K562 (cell line): ENCODE data around the gene C3. TPM values are rescaled to one million over a fixed set of nuclear protein-coding genes. Genes with fewer than 3 reads are reported as not detected.

Source experiments
- BHLHE40 ChIP-seq: IDR thresholded peaks from 2 replicates; pipeline ENCODE4 v1.6.1; 2011; ENCODE audit warnings: low read length, improper control_type of control experiment
- CREM ChIP-seq: IDR thresholded peaks from 2 replicates; pipeline ENCODE4 v1.6.1; 2014; ENCODE audit warnings: antibody characterized with exemption, low read depth
- HDAC1 ChIP-seq, 2 experiments: fragments of 450-650 bp; IDR thresholded peaks; 2 replicates each; pipeline ENCODE4 v1.6.1; 2016 to 2017; ENCODE audit warnings: inconsistent platforms in 1 of 2, mild to moderate bottlenecking in 1 of 2, moderate library complexity in 1 of 2
- IFI16 ChIP-seq: fragments of 250-450 bp; sonication (Bioruptor Pico); IDR thresholded peaks from 2 replicates; pipeline ENCODE4 v2.1.2; 2022; ENCODE audit warnings: mild to moderate bottlenecking, inconsistent platforms
- KDM2B ChIP-seq: fragments of 250-450 bp; sonication (Bioruptor Pico); IDR thresholded peaks from 2 replicates; pipeline ENCODE4 v1.8.0; 2021; ENCODE audit warnings: mild to moderate bottlenecking, moderate library complexity
- MCM5 ChIP-seq: fragments of 450-650 bp; IDR thresholded peaks from 2 replicates; pipeline ENCODE4 v1.6.1; 2016; ENCODE audit warnings: low read depth
- POLR3A ChIP-seq: IDR thresholded peaks from 2 replicates; pipeline ENCODE4 v1.6.1; 2011; ENCODE audit warnings: borderline replicate concordance, mild to moderate bottlenecking, moderate library complexity; ENCODE audit not compliant: insufficient read length, insufficient read depth; ENCODE audit errors: extremely low read depth
- RHOXF2B ChIP-seq: fragments of 250-450 bp; sonication (Bioruptor Pico); conservative IDR thresholded peaks from 2 replicates; pipeline ENCODE4 v1.5.1; 2021
- SMAD3 ChIP-seq: fragments of 450-650 bp; formaldehyde crosslinking; conservative IDR thresholded peaks from 2 replicates; pipeline ENCODE4 v1.4.0; 2020; ENCODE audit warnings: mild to moderate bottlenecking
- SRSF7 ChIP-seq: fragments of 200-400 bp; formaldehyde crosslinking; optimal IDR thresholded peaks from 2 replicates; pipeline ENCODE3; 2017; ENCODE audit warnings: mild to moderate bottlenecking, low read depth, low read length
- XRCC5 ChIP-seq: fragments of 200-400 bp; formaldehyde crosslinking; IDR thresholded peaks from 2 replicates; pipeline ENCODE4 v1.6.1; 2017; ENCODE audit warnings: low read depth, mild to moderate bottlenecking, low read length
- ZBTB9 ChIP-seq: fragments of 450-650 bp; formaldehyde crosslinking; IDR thresholded peaks from 2 replicates; pipeline ENCODE4 v1.4.0; 2020; ENCODE audit warnings: mild to moderate bottlenecking, moderate library complexity
- ZNF398 ChIP-seq: fragments of 250-450 bp; sonication (Bioruptor Pico); IDR thresholded peaks from 2 replicates; pipeline ENCODE4 v1.8.0; 2021; ENCODE audit warnings: moderate library complexity, mild to moderate bottlenecking, inconsistent platforms
- ZZZ3 ChIP-seq: fragments of 450-650 bp; IDR thresholded peaks from 2 replicates; pipeline ENCODE4 v1.6.1; 2016; ENCODE audit warnings: antibody characterized with exemption, mild to moderate bottlenecking, moderate library complexity
- polyA plus RNA-seq, 8 experiments: library from polyadenylated mRNA; depleted of rRNA in 4 of 8; stranded (reverse) in 5 of 8; unstranded in 3 of 8; fragments of >200 nt; fragmentation: Nextera tagmentation in 2 of 8; fragmentation: Illumina TruSeq in 1 of 8; extraction: Ambion mirVana in 2 of 8; extraction: Trizol in 1 of 8; gene quantifications; 2 replicates each; pipeline versions ENCODE4 v1.2.1 to v1.2.3, GENCODE V29; 2011 to 2014; ENCODE audit warnings: inconsistent platforms in 1 of 8, missing spikeins in 1 of 8
- total RNA-seq, 7 experiments: library from RNA; depleted of rRNA in 6 of 7; stranded (reverse); fragments of >200 nt in 6 of 7; fragmentation: Illumina TruSeq in 2 of 7; extraction: Trizol in 2 of 7; gene quantifications; 2 replicates each; pipeline versions ENCODE4 v1.2.1 to v1.2.3, GENCODE V29; 2011 to 2021; ENCODE audit warnings: low replicate concordance in 1 of 7
- TF ChIP-seq, protein P1 (sequence below): fragments of 450-650 bp; IDR thresholded peaks from 2 replicates; pipeline ENCODE4 v1.6.1; 2018; ENCODE audit warnings: mild to moderate bottlenecking, low read depth; ENCODE audit not compliant: partially characterized antibody
- TF ChIP-seq, protein P2 (sequence below): sonication (generic); formaldehyde crosslinking; IDR thresholded peaks from 2 replicates; pipeline ENCODE4 v1.8.1; 2023; ENCODE audit warnings: missing genetic modification reagents, mild to moderate bottlenecking, borderline replicate concordance

The C3 gene
- total and polyA plus RNA-seq, 9 of the 15 experiments (the other 6 are each of a cell fraction or from before 2014, with no cell fraction given): 0.59 to 10.6 (median 2.2) TPM

DNA sequence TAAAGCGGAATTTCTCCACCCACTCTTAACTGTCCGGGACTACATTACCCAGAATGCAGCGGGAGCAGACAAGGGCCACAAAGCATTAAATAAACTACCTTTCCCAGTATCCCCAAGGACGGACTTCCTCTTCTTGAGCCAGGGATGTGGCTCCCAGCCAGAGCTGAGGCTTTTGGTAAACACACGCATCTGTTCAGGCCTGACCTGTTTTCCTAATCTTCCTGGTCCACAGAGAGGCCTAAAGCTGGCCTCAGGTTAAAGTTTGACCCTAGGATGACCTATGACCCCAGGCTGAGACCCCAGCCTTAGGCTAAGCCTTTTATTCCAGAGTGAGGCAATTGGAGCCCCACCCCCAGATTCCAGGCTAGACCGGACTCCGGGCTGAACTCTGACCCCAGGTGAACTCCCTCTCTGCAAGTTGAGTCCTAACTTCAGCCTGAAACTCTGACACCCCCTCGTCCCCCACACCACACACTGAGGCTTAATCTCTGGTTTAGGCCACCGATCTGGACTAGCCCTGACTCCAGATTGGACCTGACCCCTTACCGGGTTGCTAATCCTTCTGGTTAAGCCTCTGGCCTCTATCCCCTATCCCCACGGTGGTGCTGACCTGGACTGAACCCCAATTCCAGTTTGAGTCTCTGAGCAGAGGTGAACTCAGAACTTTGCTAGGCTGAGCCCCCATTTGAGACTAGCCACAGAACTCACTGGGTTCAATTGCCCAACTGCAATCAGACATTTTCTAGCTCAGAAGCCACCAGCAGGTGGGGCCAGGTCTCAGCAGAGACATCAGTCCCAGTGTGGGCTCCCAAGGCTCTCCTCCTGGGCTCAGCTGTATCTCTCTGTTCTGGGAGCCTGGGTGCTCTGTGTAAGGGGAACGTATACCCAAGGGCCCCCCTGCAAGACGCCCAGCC, 17.7 kb upstream of the C3 start (continued):
- TF ChIP-seq ZBTB9 (CRISPR knock-in tag): 0 out of 2 replicates have a peak, but pooled peaks have one; percentile 58
- no peak; a peak in 1 of 4 replicates for TF ChIP-seq HDAC1 (IDR thresholded peaks at IDR 0.05)
- TF ChIP-seq BHLHE40: no peak
- TF ChIP-seq CREM: no peak
- TF ChIP-seq RHOXF2B (CRISPR knock-in tag): no peak
- TF ChIP-seq KDM2B (CRISPR knock-in tag): no peak
- TF ChIP-seq, protein P1, sequence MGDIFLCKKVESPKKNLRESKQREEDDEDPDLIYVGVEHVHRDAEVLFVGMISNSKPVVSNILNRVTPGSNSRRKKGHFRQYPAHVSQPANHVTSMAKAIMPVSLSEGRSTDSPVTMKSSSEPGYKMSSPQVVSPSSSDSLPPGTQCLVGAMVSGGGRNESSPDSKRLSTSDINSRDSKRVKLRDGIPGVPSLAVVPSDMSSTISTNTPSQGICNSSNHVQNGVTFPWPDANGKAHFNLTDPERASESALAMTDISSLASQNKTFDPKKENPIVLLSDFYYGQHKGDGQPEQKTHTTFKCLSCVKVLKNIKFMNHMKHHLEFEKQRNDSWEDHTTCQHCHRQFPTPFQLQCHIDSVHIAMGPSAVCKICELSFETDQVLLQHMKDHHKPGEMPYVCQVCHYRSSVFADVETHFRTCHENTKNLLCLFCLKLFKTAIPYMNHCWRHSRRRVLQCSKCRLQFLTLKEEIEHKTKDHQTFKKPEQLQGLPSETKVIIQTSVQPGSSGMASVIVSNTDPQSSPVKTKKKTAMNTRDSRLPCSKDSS: no peak
- TF ChIP-seq ZZZ3: no peak
- 0 out of 2 replicates have a peak, but pooled peaks have one; percentile 70 for TF ChIP-seq XRCC5
- TF ChIP-seq MCM5: no peak
- TF ChIP-seq SRSF7: no peak
- TF ChIP-seq SMAD3 (CRISPR knock-in tag): no peak
- TF ChIP-seq POLR3A: no peak
- TF ChIP-seq ZNF398 (CRISPR knock-in tag): no peak
- TF ChIP-seq, protein P2, sequence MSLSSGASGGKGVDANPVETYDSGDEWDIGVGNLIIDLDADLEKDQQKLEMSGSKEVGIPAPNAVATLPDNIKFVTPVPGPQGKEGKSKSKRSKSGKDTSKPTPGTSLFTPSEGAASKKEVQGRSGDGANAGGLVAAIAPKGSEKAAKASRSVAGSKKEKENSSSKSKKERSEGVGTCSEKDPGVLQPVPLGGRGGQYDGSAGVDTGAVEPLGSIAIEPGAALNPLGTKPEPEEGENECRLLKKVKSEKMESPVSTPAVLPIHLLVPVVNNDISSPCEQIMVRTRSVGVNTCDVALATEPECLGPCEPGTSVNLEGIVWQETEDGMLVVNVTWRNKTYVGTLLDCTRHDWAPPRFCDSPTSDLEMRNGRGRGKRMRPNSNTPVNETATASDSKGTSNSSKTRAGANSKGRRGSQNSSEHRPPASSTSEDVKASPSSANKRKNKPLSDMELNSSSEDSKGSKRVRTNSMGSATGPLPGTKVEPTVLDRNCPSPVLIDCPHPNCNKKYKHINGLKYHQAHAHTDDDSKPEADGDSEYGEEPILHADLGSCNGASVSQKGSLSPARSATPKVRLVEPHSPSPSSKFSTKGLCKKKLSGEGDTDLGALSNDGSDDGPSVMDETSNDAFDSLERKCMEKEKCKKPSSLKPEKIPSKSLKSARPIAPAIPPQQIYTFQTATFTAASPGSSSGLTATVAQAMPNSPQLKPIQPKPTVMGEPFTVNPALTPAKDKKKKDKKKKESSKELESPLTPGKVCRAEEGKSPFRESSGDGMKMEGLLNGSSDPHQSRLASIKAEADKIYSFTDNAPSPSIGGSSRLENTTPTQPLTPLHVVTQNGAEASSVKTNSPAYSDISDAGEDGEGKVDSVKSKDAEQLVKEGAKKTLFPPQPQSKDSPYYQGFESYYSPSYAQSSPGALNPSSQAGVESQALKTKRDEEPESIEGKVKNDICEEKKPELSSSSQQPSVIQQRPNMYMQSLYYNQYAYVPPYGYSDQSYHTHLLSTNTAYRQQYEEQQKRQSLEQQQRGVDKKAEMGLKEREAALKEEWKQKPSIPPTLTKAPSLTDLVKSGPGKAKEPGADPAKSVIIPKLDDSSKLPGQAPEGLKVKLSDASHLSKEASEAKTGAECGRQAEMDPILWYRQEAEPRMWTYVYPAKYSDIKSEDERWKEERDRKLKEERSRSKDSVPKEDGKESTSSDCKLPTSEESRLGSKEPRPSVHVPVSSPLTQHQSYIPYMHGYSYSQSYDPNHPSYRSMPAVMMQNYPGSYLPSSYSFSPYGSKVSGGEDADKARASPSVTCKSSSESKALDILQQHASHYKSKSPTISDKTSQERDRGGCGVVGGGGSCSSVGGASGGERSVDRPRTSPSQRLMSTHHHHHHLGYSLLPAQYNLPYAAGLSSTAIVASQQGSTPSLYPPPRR: peak; percentile 79; the same call in 1 of the 2 replicates
- no peak for TF ChIP-seq IFI16 (CRISPR knock-in tag)
